Right atrium auricular region (tissue), 2 donors: Measurements from ENCODE around the gene MYO15A. TPM values are rescaled to one million over a fixed set of nuclear protein-coding genes. Genes with fewer than 3 reads are reported as not detected.

Experiments used
- DNase-seq: peaks from one replicate; pipeline ENCODE4 v3.0.0-alpha.2; 2019; ENCODE audit warnings: low spot score
- H3K27ac ChIP-seq, 2 donors: fragments of 200-600 bp; sonication (generic); 1 replicate in 1 of 2; 2 replicates in 1 of 2; pipeline ENCODE4 v1.5.1; 2016 to 2019
- H3K27me3 ChIP-seq, 2 donors: fragments of 200-600 bp; sonication (generic); one replicate each; pipeline versions ENCODE4 v1.5.1 to v1.6.0; 2017 to 2019
- H3K36me3 ChIP-seq: fragments of 200-600 bp; sonication (generic); one replicate; pipeline ENCODE4 v1.5.1; 2016
- H3K4me1 ChIP-seq, 2 donors: fragments of 200-600 bp; sonication (generic); one replicate each; pipeline versions ENCODE4 v1.5.1 to v1.6.0; 2017 to 2019
- H3K4me3 ChIP-seq, 2 donors: fragments of 200-600 bp; sonication (generic); 1 replicate in 1 of 2; 2 replicates in 1 of 2; pipeline ENCODE4 v1.5.1; 2017 to 2019; ENCODE audit warnings: mild to moderate bottlenecking in 1 of 2, moderate library complexity in 1 of 2
- H3K9me3 ChIP-seq, 2 donors: fragments of 200-600 bp; sonication (generic); one replicate each; pipeline ENCODE4 v1.5.1; 2019
- total RNA-seq, 2 donors: library from RNA; depleted of rRNA; stranded (reverse); fragments of >200 nt; gene quantifications; one replicate each; pipeline ENCODE4 v1.1.0, GENCODE V29; 2016
- TF ChIP-seq, protein P1 (sequence below), 2 donors: fragments of 200-600 bp; sonication (generic); IDR thresholded peaks; one replicate each; pipeline ENCODE4 v1.5.1; 2019; ENCODE audit warnings: antibody characterized with exemption in 2 of 2

The MYO15A gene
- total RNA-seq, 2 donors from 2014 or later, result 0.20 TPM; not detected in 1

DNA sequence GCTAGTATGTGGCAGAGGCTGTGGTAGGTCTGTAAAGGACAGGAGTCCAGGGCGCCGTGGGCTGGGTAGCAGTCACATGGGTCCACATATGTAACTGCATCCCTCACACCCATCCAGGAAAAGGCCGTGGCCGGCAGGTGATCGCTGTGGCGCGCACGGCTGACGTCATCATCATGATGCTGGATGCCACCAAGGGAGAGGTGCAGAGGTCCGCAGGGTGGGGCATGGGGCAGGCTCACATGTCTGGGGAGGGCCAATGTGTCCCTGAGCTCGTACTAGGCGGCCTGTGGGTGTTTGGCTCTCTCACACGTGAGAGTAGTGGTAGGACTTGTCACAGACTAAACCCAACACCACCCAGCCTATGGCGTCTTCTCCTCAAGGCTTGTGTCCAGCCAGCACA, 9.0 kb upstream of the MYO15A start:
- H3K27ac ChIP-seq, result no peak overlapping the region
- H3K4me3 ChIP-seq, result no peak overlapping the region
- no peaks in the 10 kb centered on the region for H3K9me3 ChIP-seq
- no peaks in the 10 kb centered on the region for H3K27me3 ChIP-seq
- DNase-seq, result no peak
- peaks cover 54% of the 10 kb centered on the region for H3K36me3 ChIP-seq
- H3K4me1 ChIP-seq, result no peaks in the 10 kb centered on the region
- TF ChIP-seq, protein P1, sequence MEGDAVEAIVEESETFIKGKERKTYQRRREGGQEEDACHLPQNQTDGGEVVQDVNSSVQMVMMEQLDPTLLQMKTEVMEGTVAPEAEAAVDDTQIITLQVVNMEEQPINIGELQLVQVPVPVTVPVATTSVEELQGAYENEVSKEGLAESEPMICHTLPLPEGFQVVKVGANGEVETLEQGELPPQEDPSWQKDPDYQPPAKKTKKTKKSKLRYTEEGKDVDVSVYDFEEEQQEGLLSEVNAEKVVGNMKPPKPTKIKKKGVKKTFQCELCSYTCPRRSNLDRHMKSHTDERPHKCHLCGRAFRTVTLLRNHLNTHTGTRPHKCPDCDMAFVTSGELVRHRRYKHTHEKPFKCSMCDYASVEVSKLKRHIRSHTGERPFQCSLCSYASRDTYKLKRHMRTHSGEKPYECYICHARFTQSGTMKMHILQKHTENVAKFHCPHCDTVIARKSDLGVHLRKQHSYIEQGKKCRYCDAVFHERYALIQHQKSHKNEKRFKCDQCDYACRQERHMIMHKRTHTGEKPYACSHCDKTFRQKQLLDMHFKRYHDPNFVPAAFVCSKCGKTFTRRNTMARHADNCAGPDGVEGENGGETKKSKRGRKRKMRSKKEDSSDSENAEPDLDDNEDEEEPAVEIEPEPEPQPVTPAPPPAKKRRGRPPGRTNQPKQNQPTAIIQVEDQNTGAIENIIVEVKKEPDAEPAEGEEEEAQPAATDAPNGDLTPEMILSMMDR (IDR thresholded peaks at IDR 0.05), result no peak

DNA sequence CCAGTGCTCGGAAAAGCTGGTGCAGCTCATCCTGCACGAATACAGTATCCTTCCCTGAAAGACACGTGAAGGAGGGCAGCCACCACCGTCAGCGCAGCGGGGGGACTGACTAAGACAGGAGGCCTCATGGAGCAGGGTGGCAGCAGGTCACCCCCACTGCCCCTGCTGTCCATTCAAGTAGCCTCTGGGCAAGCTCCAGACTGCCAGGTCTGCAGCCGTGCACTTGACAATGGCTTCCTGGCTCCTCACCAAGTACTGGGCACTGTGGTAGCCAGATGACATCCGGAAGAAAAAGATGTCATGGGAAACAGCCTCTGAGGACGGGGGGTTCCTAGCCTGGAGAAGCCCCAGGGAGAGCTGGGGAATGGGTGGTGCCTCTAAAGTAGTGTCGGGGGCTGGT, 7.9 kb upstream of the MYO15A start:
- Histone ChIP-seq H3K27ac (no peak overlapping the region), H3K9me3 (no peaks in the 10 kb centered on the region), H3K27me3 (no peaks in the 10 kb centered on the region), H3K4me1 (no peaks in the 10 kb centered on the region), H3K36me3 (peaks cover 52% of the 10 kb centered on the region), H3K4me3 (no peak overlapping the region)
- TF ChIP-seq, protein P1 (IDR thresholded peaks at IDR 0.05), result no peak
- DNase-seq, result no peak

DNA sequence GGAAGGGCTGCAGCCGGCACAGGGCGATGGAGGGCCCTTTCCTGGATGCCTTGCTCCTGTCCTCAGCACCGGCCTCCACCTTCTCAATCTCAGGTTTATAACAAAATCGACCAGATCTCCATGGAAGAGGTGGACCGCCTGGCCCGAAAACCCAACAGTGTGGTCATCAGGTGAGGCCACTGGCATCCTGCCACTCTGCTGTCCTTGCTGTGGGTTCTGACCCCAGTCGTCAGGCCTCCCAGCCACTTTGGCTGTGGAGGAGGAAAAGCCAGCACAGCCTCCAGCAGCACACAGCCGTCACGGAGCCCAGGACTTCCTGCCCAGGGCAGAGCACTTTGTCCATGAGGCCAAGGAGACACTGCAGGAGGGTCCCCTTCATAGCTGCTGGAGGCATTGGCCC, 6.7 kb upstream of the MYO15A start:
- Histone ChIP-seq H3K36me3 (peaks cover 41% of the 10 kb centered on the region), H3K9me3 (no peaks in the 10 kb centered on the region), H3K27ac (no peak overlapping the region), H3K27me3 (no peaks in the 10 kb centered on the region), H3K4me1 (no peaks in the 10 kb centered on the region), H3K4me3 (no peak overlapping the region)
- TF ChIP-seq, protein P1 (IDR thresholded peaks at IDR 0.05), result no peak
- no peak for DNase-seq

DNA sequence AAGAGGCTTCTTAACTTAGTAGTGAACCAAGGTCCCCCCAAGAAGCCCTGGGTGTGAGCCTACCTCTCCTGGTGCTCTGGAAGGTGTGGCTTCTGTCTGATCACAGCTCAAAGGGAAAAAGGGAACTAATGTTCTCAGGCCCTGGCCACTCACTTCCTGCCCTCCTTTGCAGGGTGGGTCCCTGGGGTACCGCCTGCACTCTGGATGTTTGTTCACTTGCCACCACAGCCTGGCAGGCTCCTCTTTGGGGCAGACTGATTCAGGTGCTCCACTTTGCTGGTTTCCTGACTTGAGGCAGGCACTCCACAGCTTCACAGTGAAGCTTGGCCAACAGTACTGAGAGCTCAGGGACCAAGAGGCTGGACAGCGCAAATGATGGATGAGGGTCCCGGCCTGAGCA, 5.9 kb upstream of the MYO15A start:
- H3K4me1 ChIP-seq, result no peaks in the 10 kb centered on the region
- no peaks in the 10 kb centered on the region for H3K27me3 ChIP-seq
- H3K36me3 ChIP-seq, result peaks cover 38% of the 10 kb centered on the region
- DNase-seq, result no peak
- no peak overlapping the region for H3K27ac ChIP-seq
- TF ChIP-seq, protein P1 (IDR thresholded peaks at IDR 0.05), result no peak
- H3K9me3 ChIP-seq, result no peaks in the 10 kb centered on the region
- no peak overlapping the region for H3K4me3 ChIP-seq

DNA sequence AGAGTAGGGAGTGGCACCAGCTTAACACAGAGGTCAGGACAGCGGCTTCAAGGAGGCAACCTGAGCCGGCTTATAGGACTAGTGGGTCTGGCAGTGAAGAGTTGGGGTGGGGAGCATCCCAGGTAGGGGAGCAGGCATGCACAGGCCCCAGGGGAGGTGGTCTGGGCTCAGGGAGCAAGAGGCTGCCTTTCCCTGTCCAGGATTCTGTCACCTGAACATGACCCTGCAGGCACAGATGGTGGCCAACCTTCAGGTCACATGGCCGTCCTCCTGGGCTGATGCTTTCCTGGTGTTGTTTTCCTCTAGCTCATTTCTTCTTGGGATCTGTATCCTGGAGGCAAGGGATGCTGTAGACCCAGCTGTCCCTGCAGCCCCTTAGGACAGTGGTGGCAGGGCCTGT, 3.5 kb upstream of the MYO15A start:
- H3K4me1 ChIP-seq, result no peaks in the 10 kb centered on the region
- H3K27me3 ChIP-seq, result no peaks in the 10 kb centered on the region
- H3K36me3 ChIP-seq, result peaks cover 17% of the 10 kb centered on the region
- no peaks in the 10 kb centered on the region for H3K9me3 ChIP-seq
- no peak overlapping the region for H3K4me3 ChIP-seq
- H3K27ac ChIP-seq, result no peak overlapping the region
- no peak for DNase-seq
- TF ChIP-seq, protein P1 (IDR thresholded peaks at IDR 0.05), result no peak

DNA sequence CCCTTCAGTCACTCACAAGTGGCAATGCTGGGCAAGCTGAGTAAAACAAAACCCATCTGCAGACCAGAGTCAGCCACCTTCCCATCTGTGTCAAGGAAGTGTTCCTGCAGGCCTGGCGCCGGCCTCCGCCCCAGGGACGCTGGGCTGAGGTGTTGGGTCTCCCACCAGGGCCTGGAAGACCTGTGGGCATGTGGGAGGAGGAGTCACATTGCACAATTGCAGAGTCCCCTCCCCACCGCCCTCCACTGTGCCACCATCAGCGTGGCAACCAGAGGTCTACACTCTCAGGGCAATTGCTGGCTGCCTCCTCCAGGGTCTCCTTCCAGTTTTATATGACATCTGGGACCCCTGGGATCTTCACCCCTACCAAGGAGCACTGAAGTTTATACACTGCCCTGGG, 3.0 kb upstream of the MYO15A start:
- DNase-seq, result no peak
- Histone ChIP-seq H3K9me3 (no peaks in the 10 kb centered on the region), H3K27me3 (no peaks in the 10 kb centered on the region), H3K27ac (no peak overlapping the region), H3K36me3 (peaks cover 11% of the 10 kb centered on the region), H3K4me3 (no peak overlapping the region), H3K4me1 (no peaks in the 10 kb centered on the region)
- TF ChIP-seq, protein P1 (IDR thresholded peaks at IDR 0.05), result no peak
